Sigmoid colon (tissue), 4 donors: ENCODE measurements around the gene MRTFA.

Experiments used
- CTCF ChIP-seq, 4 experiments: fragments of 450-650 bp in 3 of 4; fragments of 200-600 bp in 1 of 4; IDR thresholded peaks; one replicate each; pipeline ENCODE4 v1.5.1; 2016 to 2019; ENCODE audit warnings: antibody characterized with exemption in 4 of 4, mild to moderate bottlenecking in 3 of 4, moderate library complexity in 2 of 4
- EP300 ChIP-seq, 4 donors: sonication (generic); formaldehyde crosslinking; IDR thresholded peaks; one replicate each; pipeline ENCODE4 v1.6.1; 2017; ENCODE audit warnings: antibody characterized with exemption in 4 of 4
- POLR2A ChIP-seq, 2 donors: fragments of 450-650 bp; IDR thresholded peaks; one replicate each; pipeline ENCODE4 v1.6.1; 2016; ENCODE audit warnings: antibody characterized with exemption in 2 of 2, mild to moderate bottlenecking in 2 of 2, moderate library complexity in 2 of 2
- POLR2AphosphoS5 ChIP-seq, 4 donors: sonication (generic); formaldehyde crosslinking; IDR thresholded peaks; one replicate each; pipeline ENCODE4 v1.6.1; 2017; ENCODE audit warnings: antibody characterized with exemption in 4 of 4

GRCh38 chr22:40451210-40451609, 185.3 kb downstream of the MRTFA start:
- TF ChIP-seq CTCF (IDR thresholded peaks at IDR 0.05) (no peak), POLR2A (IDR thresholded peaks at IDR 0.05) (no peak), POLR2AphosphoS5 (IDR thresholded peaks at IDR 0.05) (no peak), EP300 (IDR thresholded peaks at IDR 0.05) (no peak)
